ENCODE results near the gene MLYCD. TPM values are rescaled to one million over a fixed set of nuclear protein-coding genes. Genes with fewer than 3 reads are reported as not detected.
"Not testable (repeated sequence)": the region's sequence is repeated elsewhere in the genome, so short reads cannot be mapped to it uniquely, and the experiment has no call there.

MLYCD gene
- polyA plus RNA-seq, 3 donors from 2014 or later = 0.64 to 4.5 (median 1.1) TPM

- Mint-ChIP-seq H3K9me3 (peaks cover 0 to 2% (median 0%) of the 10 kb centered on the region in 6 donors), H3K27ac (no peak overlapping the region), H3K27me3 (ENCODE audit: low read depth in 3 of 3) (peaks cover 3 to 7% (median 3%) of the 10 kb centered on the region in 3 donors), H3K36me3 (no peaks in the 10 kb centered on the region), H3K4me1 (no peaks in the 10 kb centered on the region), H3K4me3 (no peak overlapping the region)
- DNase-seq = no peak
Measured at GRCh38 chr16:83943516-83944050, 44.7 kb downstream of the MLYCD start.

DNA sequence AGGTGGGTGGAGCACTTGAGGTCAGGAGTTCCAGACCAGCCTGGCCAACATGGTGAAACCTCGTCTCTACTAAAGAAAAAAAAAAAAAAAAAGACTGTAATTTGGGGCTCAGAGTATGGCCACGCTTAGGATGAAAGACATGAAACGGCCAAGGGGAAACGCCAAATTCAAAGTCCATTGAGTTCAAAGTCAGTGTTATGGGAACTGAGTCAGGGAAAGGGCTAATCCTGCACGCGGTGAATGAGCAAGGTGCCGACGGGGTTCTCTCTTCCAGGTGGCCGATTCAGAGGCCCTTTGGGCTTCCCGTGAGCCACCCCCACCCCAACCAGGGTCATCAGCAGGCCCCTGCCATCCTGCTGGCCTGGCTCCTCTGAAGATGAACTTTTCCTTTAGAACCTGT is 46.7 kb downstream of the MLYCD start:
- Mint-ChIP-seq H3K27ac (no peak overlapping the region), H3K36me3 (no peaks in the 10 kb centered on the region), H3K4me3 (no peak overlapping the region), H3K9me3 (peaks cover 0 to 2% (median 0%) of the 10 kb centered on the region in 6 donors), H3K4me1 (no peaks in the 10 kb centered on the region), H3K27me3 (ENCODE audit: low read depth in 3 of 3) (peaks cover 1 to 5% (median 4%) of the 10 kb centered on the region in 3 donors)
- DNase-seq = no peak

DNA sequence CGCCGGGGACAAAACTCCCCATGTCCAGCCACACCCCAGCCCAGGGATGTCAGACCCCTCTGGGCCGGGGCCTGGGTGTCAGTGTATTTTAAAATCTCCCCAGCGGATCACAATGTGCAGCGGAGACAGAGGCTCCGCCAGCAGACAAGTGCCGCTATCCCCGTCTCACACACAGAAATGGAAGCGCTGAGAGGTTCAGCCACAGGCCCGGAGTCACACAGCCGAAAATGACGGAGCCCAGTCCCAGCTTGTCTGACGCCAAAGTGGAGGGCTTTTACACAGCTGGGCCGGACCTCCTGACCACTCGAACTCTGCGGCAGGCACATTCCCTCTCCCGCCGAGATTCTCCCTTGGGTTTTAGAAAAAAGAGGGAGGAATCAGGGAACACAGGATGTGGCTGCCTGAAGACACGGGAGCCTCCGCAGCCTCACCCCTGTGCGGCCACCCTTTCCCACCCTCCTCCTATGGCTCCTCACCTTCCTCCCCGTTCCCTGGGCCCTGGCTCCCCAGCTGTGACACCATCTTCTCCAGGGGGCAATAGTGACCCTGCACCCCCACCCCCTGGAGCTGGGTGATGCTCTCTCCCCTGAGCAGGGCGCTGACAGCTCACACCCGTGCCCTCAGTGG is 47.4 kb downstream of the MLYCD start:
- Mint-ChIP-seq H3K4me3 (no peak overlapping the region), H3K4me1 (no peaks in the 10 kb centered on the region), H3K27me3 (ENCODE audit: low read depth in 3 of 3) (peaks cover 1 to 3% (median 3%) of the 10 kb centered on the region in 3 donors), H3K9me3 (peaks cover 0 to 2% (median 0%) of the 10 kb centered on the region in 6 donors), H3K27ac (no peak overlapping the region), H3K36me3 (no peaks in the 10 kb centered on the region)
- DNase-seq = no peak

DNA sequence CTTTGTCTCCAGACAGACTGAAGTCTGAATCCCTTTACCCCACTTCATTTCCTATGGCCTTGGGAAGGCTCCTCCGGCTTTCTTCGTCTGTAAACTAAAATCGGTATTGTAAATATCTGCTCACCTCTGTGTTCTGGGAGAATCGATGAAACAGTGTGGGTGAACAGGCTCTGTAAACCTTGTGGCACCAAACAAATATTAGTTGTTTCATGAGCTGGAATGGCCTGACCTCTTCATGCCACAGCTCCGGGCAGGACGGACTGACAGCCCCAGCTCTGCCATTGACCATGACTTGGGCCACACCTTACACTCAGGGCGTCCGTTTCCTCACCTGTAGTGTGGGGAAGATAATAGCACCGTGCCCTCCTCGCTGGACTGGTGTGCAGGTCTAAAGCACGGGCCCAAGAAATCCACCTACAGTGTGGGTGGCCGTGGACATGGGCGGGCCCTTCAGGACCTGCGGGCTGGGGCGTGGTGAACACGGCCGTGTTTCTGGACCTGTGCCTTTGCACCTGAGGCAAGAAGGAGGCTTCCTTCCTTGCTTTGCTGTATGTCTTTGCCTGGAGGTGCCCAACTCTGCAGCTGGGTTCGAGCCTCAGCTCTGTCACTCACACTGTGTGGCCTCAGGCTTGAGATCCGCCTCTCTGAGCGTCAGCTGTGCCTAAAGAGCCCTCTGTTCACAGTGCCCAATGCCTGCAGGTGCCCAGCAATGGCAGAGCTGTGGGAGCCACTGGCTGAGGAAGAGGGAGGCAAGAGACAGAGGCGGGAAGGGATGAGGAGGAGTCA is 48.1 kb downstream of the MLYCD start:
- no peak for DNase-seq
- Mint-ChIP-seq H3K27me3 (ENCODE audit: low read depth in 3 of 3) (peaks cover 1 to 3% (median 3%) of the 10 kb centered on the region in 3 donors), H3K36me3 (no peaks in the 10 kb centered on the region), H3K4me1 (no peaks in the 10 kb centered on the region), H3K9me3 (peaks cover 0 to 2% (median 0%) of the 10 kb centered on the region in 6 donors), H3K27ac (no peak overlapping the region), H3K4me3 (no peak overlapping the region)

DNA sequence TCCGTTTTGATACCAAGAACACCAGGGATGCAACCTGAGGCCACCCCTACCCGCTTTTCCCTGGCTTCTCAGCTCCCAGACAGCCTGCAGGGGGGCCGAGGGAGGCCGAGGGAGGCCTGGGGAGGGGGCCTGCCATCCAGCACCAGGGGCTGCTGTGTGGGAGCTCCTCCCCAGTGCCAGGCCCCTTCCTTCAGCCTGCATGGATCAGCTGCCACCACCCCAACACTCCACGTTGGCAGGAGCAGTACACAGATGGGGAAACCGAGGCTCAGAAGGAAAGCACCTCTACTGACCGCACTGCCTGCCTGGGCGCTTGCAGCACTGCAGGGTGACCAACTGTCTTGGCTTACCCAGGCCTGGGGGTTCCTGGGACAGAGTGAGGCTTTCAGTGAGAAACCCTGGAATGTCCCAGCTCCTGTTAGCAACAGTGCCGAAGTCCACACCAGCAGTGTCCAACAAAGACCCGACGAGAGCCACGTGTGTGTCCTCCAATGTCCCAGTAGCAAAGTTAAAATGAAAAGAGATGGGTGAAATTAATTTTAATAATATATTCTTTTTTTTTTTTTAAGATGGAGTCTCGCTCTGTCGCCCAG is 48.8 kb downstream of the MLYCD start:
- Mint-ChIP-seq H3K4me3 (no peak overlapping the region), H3K27me3 (ENCODE audit: low read depth in 3 of 3) (peaks cover 1 to 3% (median 3%) of the 10 kb centered on the region in 3 donors), H3K36me3 (no peaks in the 10 kb centered on the region), H3K27ac (no peak overlapping the region), H3K9me3 (peaks cover 0 to 2% (median 0%) of the 10 kb centered on the region in 6 donors), H3K4me1 (peaks cover 0 to 1% of the 10 kb centered on the region in 2 donors)
- no peak for DNase-seq

GRCh38 chr16:83948914-83949723 is 50.2 kb downstream of the MLYCD start:
- DNase-seq = no peak
- Mint-ChIP-seq H3K4me1 (peaks cover 0 to 4% of the 10 kb centered on the region in 2 donors), H3K4me3 (no peak overlapping the region), H3K36me3 (no peaks in the 10 kb centered on the region), H3K27ac (no peak overlapping the region), H3K27me3 (ENCODE audit: low read depth in 3 of 3) (peaks cover 1 to 3% (median 3%) of the 10 kb centered on the region in 3 donors), H3K9me3 (peaks cover 0 to 2% (median 0%) of the 10 kb centered on the region in 6 donors)

GRCh38 chr16:83949724-83950001 is 50.7 kb downstream of the MLYCD start:
- Mint-ChIP-seq H3K4me1 (peaks cover 0 to 4% of the 10 kb centered on the region in 2 donors), H3K27ac (no peak overlapping the region), H3K36me3 (no peaks in the 10 kb centered on the region), H3K9me3 (peaks cover 0 to 2% (median 0%) of the 10 kb centered on the region in 6 donors), H3K4me3 (no peak overlapping the region), H3K27me3 (ENCODE audit: low read depth in 3 of 3) (peaks cover 1 to 6% (median 3%) of the 10 kb centered on the region in 3 donors)
- DNase-seq = no peak

GRCh38 chr16:83950862-83951399 is 52.0 kb downstream of the MLYCD start:
- H3K4me3 Mint-ChIP-seq; H3K9me3 Mint-ChIP-seq; H3K27ac Mint-ChIP-seq; DNase-seq; H3K36me3 Mint-ChIP-seq; H3K27me3 Mint-ChIP-seq (ENCODE audit: low read depth in 3 of 3); H3K4me1 Mint-ChIP-seq: not testable (repeated sequence)

- Mint-ChIP-seq H3K27ac (no peak overlapping the region), H3K4me3 (no peak overlapping the region), H3K4me1 (peaks cover 0 to 4% of the 10 kb centered on the region in 2 donors), H3K27me3 (ENCODE audit: low read depth in 3 of 3) (peaks cover 1 to 6% (median 3%) of the 10 kb centered on the region in 3 donors), H3K36me3 (no peaks in the 10 kb centered on the region), H3K9me3 (peaks cover 0 to 2% (median 0%) of the 10 kb centered on the region in 6 donors)
- no peak for DNase-seq
Measured at GRCh38 chr16:83951544-83951943, 52.6 kb downstream of the MLYCD start.

DNA sequence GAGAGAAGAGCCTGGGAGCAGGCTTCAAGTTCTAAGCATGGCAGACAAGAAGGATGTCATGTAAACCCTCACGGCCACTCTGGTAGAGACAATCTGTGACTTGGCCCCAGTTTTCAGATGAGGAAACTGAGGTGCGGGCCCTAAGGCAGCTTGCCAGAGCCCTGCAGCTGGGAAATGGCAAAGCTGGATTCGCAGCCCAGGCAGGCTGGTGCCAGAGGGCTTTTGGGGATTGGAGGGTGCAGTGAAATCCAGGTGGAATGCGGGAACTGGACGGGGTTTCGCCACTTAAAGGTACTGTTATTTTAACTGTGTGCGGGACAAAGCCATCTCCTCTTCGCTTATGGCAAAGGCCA is 53.6 kb downstream of the MLYCD start:
- Mint-ChIP-seq H3K4me3 (no peak overlapping the region), H3K4me1 (peaks cover 0 to 4% of the 10 kb centered on the region in 2 donors), H3K9me3 (no peaks in the 10 kb centered on the region), H3K27me3 (ENCODE audit: low read depth in 3 of 3) (peaks cover 0 to 6% (median 3%) of the 10 kb centered on the region in 3 donors), H3K36me3 (no peaks in the 10 kb centered on the region), H3K27ac (no peak overlapping the region)
- DNase-seq = no peak

GRCh38 chr16:83952940-83953795 is 54.3 kb downstream of the MLYCD start, which contains the start of gene OSGIN1:
Gene OSGIN1, plus strand, starts transcription at chr16:83953240. Its CDS starts 4,432 bp downstream, at chr16:83957672.
- H3K9me3 Mint-ChIP-seq = no peaks in the 10 kb centered on the region
- H3K4me1 Mint-ChIP-seq = peaks cover 0 to 4% of the 10 kb centered on the region in 2 donors
- peaks cover 0 to 6% (median 3%) of the 10 kb centered on the region in 3 donors for H3K27me3 Mint-ChIP-seq (ENCODE audit: low read depth in 3 of 3)
- H3K27ac Mint-ChIP-seq = no peak within 1 kb of the TSS
- H3K36me3 Mint-ChIP-seq = no peaks in the 10 kb centered on the region
- peak; percentile 8 to 30 (median 18) for DNase-seq
- H3K4me3 Mint-ChIP-seq = peak within 1 kb of the TSS in 3 of 5 donors; percentile 71 to 72 (median 71)

GRCh38 chr16:83953796-83954576 is 55.1 kb downstream of the MLYCD start:
- Mint-ChIP-seq H3K27ac (no peak overlapping the region), H3K36me3 (no peaks in the 10 kb centered on the region), H3K27me3 (ENCODE audit: low read depth in 3 of 3) (peaks cover 0 to 6% (median 3%) of the 10 kb centered on the region in 3 donors), H3K9me3 (no peaks in the 10 kb centered on the region), H3K4me1 (peaks cover 0 to 4% of the 10 kb centered on the region in 2 donors), H3K4me3 (peak overlapping the region in 3 of 5 donors; percentile 15 to 44 (median 24))
- no peak for DNase-seq

All from immature natural killer cell (primary cell).